HepG2 (cell line): ENCODE results near the gene FDXACB1. TPM values are rescaled to one million over a fixed set of nuclear protein-coding genes. Genes with fewer than 3 reads are reported as not detected.

Experiments used
- ATAC-seq: fragments of 200-7000 bp; cut with Tn5 transposase; 3 replicates; pipeline ENCODE4 v1.9.1; 2020; ENCODE audit warnings: mild to moderate bottlenecking, moderate library complexity
- BruUV-seq: library from RNA; stranded (reverse); fragments of 400-500 nt; replicated peaks from 2 replicates; lab custom pipeline; 2021; lab: Mats Ljungman, UMichigan
- CTCF ChIA-PET: fragments of 300-600 bp; formaldehyde crosslinking; extraction: SDS; loops from one replicate; lab custom pipeline; 2021; ENCODE audit warnings: low total read pairs, inconsistent platforms, low intra/inter-chr PET ratio; lab: Yijun Ruan, JAX
- POLR2A ChIA-PET: fragments of 350-600 bp; sonication (Branson Sonifier 250); formaldehyde crosslinking; loops from one replicate; lab custom pipeline; 2020; ENCODE audit warnings: antibody characterized with exemption, inconsistent platforms; lab: Yijun Ruan, JAX
- DNase-seq: peaks from one replicate; pipeline ENCODE4 v3.0.0-alpha.2; 2015; ENCODE audit warnings: low spot score
- FAIRE-seq: peaks from 3 replicates; lab custom pipeline; 2011; peaks lifted over from hg19 to GRCh38; lab: Jason Lieb, UNC
- H2AFZ ChIP-seq: one replicate; pipeline ENCODE4 v1.6.1; 2011; ENCODE audit warnings: low read length, inconsistent platforms
- H3K27ac ChIP-seq: fragments of 300-600 bp; 3 replicates; pipeline ENCODE4 v1.8.0; 2011; ENCODE audit warnings: mixed run types, mild to moderate bottlenecking, mixed read lengths, low read length, inconsistent platforms; ENCODE audit not compliant: insufficient read depth; ENCODE audit errors: extremely low read length
- H3K27me3 ChIP-seq, 2 experiments: fragments of 200-600 bp in 1 of 2; 2 replicates in 1 of 2; 3 replicates in 1 of 2; pipeline versions ENCODE4 v1.6.0 to v1.8.0; 2011; ENCODE audit warnings: low read length in 2 of 2, mild to moderate bottlenecking in 2 of 2, moderate library complexity in 2 of 2, inconsistent platforms in 1 of 2; ENCODE audit not compliant: insufficient read depth in 2 of 2, control insufficient read depth in 1 of 2
- H3K36me3 ChIP-seq, 2 experiments: fragments of 200-600 bp in 1 of 2; replicated peaks in 1 of 2; 2 replicates in 1 of 2; 3 replicates in 1 of 2; pipeline versions ENCODE4 v1.5.1 to v1.8.0; 2011; ENCODE audit warnings: low read length in 2 of 2, inconsistent platforms in 1 of 2; ENCODE audit not compliant: insufficient read depth in 2 of 2, control insufficient read depth in 1 of 2
- H3K4me1 ChIP-seq: 2 replicates; pipeline ENCODE4 v1.5.1; 2012; ENCODE audit warnings: low read length, inconsistent platforms; ENCODE audit not compliant: insufficient read depth
- H3K4me2 ChIP-seq: 2 replicates; pipeline ENCODE4 v1.6.0; 2011; ENCODE audit warnings: low read depth, low read length, inconsistent platforms
- H3K4me3 ChIP-seq, 3 experiments: fragments of 200-600 bp in 1 of 3; sonication (generic), shearing (Covaris generic) in 1 of 3; replicated peaks in 1 of 3; 2 replicates each; pipeline ENCODE4 v1.5.1; 2011 to 2016; ENCODE audit warnings: low read length in 3 of 3, inconsistent platforms in 2 of 3, low read depth in 2 of 3, mild to moderate bottlenecking in 2 of 3, control low read depth in 1 of 3, mixed read lengths in 1 of 3; ENCODE audit not compliant: insufficient read depth in 1 of 3
- H3K79me2 ChIP-seq: one replicate; pipeline ENCODE4 v1.6.1; 2011; ENCODE audit warnings: low read length, inconsistent platforms; ENCODE audit not compliant: insufficient read depth
- H3K9ac ChIP-seq: 2 replicates; pipeline ENCODE4 v1.6.0; 2011; ENCODE audit warnings: mild to moderate bottlenecking, low read depth, low read length, inconsistent platforms; ENCODE audit not compliant: insufficient read depth
- H3K9me3 ChIP-seq: 2 replicates; pipeline ENCODE4 v1.5.1; 2012; ENCODE audit warnings: mild to moderate bottlenecking, low read length
- H4K20me1 ChIP-seq: 2 replicates; pipeline ENCODE4 v1.6.0; 2011; ENCODE audit warnings: inconsistent platforms, mild to moderate bottlenecking, low read length, moderate library complexity; ENCODE audit not compliant: insufficient read depth
- MAFF ChIP-seq: IDR thresholded peaks from 2 replicates; pipeline ENCODE4 v1.6.1; 2011; ENCODE audit warnings: low read depth, low read length, improper control_type of control experiment
- MAFK ChIP-seq, 2 experiments: IDR thresholded peaks in 1 of 2; conservative IDR thresholded peaks in 1 of 2; 2 replicates each; pipeline ENCODE4 v1.6.1; 2011; ENCODE audit warnings: improper control_type of control experiment in 2 of 2, low read length in 2 of 2
- NFIC ChIP-seq: IDR thresholded peaks from 2 replicates; pipeline ENCODE4 v1.6.1; 2012; ENCODE audit warnings: mild to moderate bottlenecking, low read length, inconsistent platforms
- RARG ChIP-seq: sonication (generic); formaldehyde crosslinking; IDR thresholded peaks from 2 replicates; pipeline ENCODE4 v1.4.0; 2020; ENCODE audit warnings: low read depth, mild to moderate bottlenecking, missing genetic modification reagents
- ZFP1 ChIP-seq: IDR thresholded peaks from 2 replicates; pipeline ENCODE4 v1.6.1; 2016
- ZKSCAN5 ChIP-seq: sonication (generic); formaldehyde crosslinking; IDR thresholded peaks from 2 replicates; pipeline ENCODE4 v1.5.1; 2020; ENCODE audit warnings: mild to moderate bottlenecking, missing genetic modification reagents
- WGBS: methylation state at CpG from one replicate; pipeline ENCODE4 v1.1.6; 2017; ENCODE audit warnings: low lambda C conversion rate; 5-methylcytosine and 5-hydroxymethylcytosine counted together
- in situ Hi-C: cut with HindIII; loops from 2 replicates; pipeline ENCODE4 v1.10.0; 2017; ENCODE audit warnings: low pct_unique_long_range_greater_than_20kb; ENCODE audit not compliant: extremely low pct_ligation_motif_present
- intact Hi-C: fragments of 100-400 bp; cut with micrococcal nuclease; formaldehyde crosslinking; loops from one replicate; pipeline ENCODE4 v1.10.0; 2022; ENCODE audit not compliant: unreplicated experiment
- polyA plus RNA-seq, 8 experiments: library from polyadenylated mRNA; depleted of rRNA in 3 of 8; stranded (reverse) in 7 of 8; unstranded in 1 of 8; fragments of >200 nt; fragmentation: Illumina TruSeq in 4 of 8; extraction: Trizol in 4 of 8; gene quantifications; 2 replicates each; pipeline versions ENCODE4 v1.2.1 to v1.2.3, GENCODE V29; 2011 to 2016; ENCODE audit warnings: low read depth in 4 of 8, missing spikeins in 1 of 8, mixed read lengths in 1 of 8; ENCODE audit not compliant: insufficient read depth in 1 of 8
- total RNA-seq, 5 experiments: library from RNA; depleted of rRNA; stranded (reverse); fragments of >200 nt; fragmentation: Illumina TruSeq; extraction: Trizol; gene quantifications; 2 replicates each; pipeline ENCODE4 v1.2.3, GENCODE V29; 2016; ENCODE audit warnings: low read depth in 1 of 5
- TF ChIP-seq, protein P1 (sequence below): sonication (generic); formaldehyde crosslinking; IDR thresholded peaks from 2 replicates; pipeline ENCODE4 v1.4.0; 2020; ENCODE audit warnings: missing genetic modification reagents, borderline replicate concordance

FDXACB1 gene
- total and polyA plus RNA-seq, 2 of the 13 experiments (the other 11 are each of a cell fraction or from before 2014, with no cell fraction given), result 1.1 to 3.4 TPM

- TF ChIP-seq ZKSCAN5 (no peak), RARG (CRISPR knock-in tag) (no peak), ZFP1 (CRISPR knock-in tag) (no peak)
Measured at GRCh38 chr11:111855506-111855905, 23.5 kb downstream of the FDXACB1 start (continued).

DNA sequence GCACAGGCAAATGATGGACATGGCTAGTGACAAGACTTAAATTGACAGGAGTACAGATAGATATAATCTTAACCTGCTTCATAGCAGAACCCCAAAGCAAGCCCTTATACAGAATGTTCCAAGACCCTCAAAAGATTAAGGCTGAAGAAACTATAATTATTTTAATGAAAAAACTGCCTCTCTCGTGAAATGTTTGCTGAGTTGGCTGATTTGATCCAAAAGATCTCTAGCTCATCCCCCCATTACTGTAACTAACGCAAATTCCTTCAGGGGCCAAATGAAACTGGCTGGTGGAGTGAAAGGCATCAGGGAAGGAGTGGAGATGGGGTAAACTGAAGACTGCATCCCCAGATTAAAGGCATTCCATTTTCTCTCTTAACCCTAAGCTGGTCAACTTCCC is 26.9 kb downstream of the FDXACB1 start:
- CTCF ChIA-PET, result interaction anchor here (1.6 kb wide), 1 partner anchor 287 kb away, joined by 6 read pairs; no protein-coding TSS in a partner anchor
- Histone ChIP-seq H3K79me2 (no peaks in the 10 kb centered on the region), H3K4me3 (no peak overlapping the region), H3K27ac (no peak overlapping the region), H3K9ac (no peak overlapping the region), H2AFZ (no peak overlapping the region), H4K20me1 (no peaks in the 10 kb centered on the region), H3K9me3 (no peaks in the 10 kb centered on the region), H3K27me3 (no peaks in the 10 kb centered on the region), H3K4me1 (no peaks in the 10 kb centered on the region), H3K4me2 (no peak overlapping the region), H3K36me3 (peaks cover 5 to 42% of the 10 kb centered on the region in 2 experiments)
- no TSS peak for BruUV-seq
- POLR2A ChIA-PET, result no interaction called here
- ATAC-seq (no peak), DNase-seq (no peak), FAIRE-seq (no peak)
- TF ChIP-seq, protein P1, sequence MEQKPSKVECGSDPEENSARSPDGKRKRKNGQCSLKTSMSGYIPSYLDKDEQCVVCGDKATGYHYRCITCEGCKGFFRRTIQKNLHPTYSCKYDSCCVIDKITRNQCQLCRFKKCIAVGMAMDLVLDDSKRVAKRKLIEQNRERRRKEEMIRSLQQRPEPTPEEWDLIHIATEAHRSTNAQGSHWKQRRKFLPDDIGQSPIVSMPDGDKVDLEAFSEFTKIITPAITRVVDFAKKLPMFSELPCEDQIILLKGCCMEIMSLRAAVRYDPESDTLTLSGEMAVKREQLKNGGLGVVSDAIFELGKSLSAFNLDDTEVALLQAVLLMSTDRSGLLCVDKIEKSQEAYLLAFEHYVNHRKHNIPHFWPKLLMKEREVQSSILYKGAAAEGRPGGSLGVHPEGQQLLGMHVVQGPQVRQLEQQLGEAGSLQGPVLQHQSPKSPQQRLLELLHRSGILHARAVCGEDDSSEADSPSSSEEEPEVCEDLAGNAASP (CRISPR knock-in tag), result no peak
- peak; percentile 75 to 88 for TF ChIP-seq MAFK (conservative IDR thresholded peaks at IDR 0.05 in 1 of 2, IDR thresholded peaks at IDR 0.05 in 1 of 2; ENCODE audit: low read length in 2 of 2)
- peak; percentile 81 for TF ChIP-seq MAFF
- no peak for TF ChIP-seq NFIC
- intact Hi-C loops (no loop called here), in situ Hi-C loops (no loop called here)
- 96% methylated on average over 2 of the region's 2 CpGs for WGBS
